ELF-1 (cell line): ENCODE results near the gene SLC6A13.
"Not testable (repeated sequence)": the region's sequence is repeated elsewhere in the genome, so short reads cannot be mapped to it uniquely, and the experiment has no call there.

ENCODE experiments used
- DNase-seq: peaks from one replicate; pipeline ENCODE4 v3.0.0-alpha.2; 2016; ENCODE audit warnings: low read depth, low spot score

SLC6A13 gene

GRCh38 chr12:197911-198695 lies 64.5 kb downstream of the SLC6A13 start:
- DNase-seq: no peak

- no peak for DNase-seq
These were observed 65.3 kb downstream of the SLC6A13 start for GRCh38 chr12:197347-197746.

DNA sequence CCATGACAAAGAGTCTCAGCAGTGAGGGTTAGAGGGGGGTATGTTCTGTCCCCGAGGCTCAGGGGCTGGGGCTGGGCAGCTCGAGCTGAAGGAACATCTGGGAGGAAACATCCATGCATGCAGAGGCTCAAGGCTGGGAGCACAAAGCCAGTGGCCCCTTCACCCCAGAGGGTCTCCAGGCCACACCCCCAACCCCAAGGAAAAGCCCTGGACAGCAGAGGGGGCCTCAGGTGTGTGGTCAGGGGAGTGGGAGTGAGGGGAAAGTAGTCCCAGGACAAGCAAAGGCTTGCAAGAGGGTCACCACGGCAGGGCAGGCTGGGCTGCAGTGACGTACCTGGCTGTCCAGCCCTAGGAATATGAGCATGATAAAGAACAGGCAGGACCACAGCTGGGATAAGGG lies 66.2 kb downstream of the SLC6A13 start:
- DNase-seq: no peak

GRCh38 chr12:195951-196350 lies 66.7 kb downstream of the SLC6A13 start:
- DNase-seq: no peak

- DNase-seq: no peak
These were observed 67.5 kb downstream of the SLC6A13 start for GRCh38 chr12:195156-195555.

DNA sequence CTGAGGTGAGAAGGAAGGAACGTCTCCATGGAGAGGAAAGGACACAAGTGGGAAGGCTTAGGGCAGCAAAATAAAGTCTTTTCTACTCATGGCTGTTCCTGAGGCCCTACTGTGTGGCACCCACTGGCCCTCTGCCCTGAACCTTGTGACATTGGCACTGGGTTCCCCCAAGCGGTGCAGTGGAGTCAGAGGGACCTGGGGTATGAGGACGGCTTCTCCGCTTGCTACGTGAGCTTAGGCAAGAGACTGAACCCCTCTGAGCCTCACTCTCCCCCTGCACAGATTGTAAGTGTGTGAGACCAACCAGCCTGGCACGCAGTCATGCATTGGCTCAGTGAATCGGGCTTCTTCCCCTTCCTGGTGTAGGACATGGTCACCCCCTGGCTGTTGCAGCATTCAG lies 68.4 kb downstream of the SLC6A13 start:
- no peak for DNase-seq

GRCh38 chr12:193261-193660 lies 69.4 kb downstream of the SLC6A13 start:
- DNase-seq: no peak

DNA sequence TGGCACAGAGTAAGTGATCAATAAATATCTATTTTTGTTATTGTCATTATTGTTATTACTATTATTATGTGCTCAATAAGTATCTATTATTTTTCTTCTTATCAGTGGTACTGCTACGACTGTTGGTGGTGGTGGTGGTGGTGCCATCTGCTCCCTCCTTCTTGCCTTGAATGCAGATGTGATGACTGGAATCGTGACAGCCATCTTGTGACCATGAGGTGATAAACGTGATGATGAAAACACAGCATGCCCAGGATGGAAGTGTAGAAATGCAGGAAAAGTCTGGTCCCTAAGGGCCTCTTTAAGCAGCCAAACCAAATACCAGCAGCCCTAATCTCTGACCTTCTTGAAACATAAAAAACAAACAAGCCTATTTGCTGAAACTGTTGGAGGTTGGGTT lies 71.1 kb downstream of the SLC6A13 start:
- DNase-seq: no peak

DNA sequence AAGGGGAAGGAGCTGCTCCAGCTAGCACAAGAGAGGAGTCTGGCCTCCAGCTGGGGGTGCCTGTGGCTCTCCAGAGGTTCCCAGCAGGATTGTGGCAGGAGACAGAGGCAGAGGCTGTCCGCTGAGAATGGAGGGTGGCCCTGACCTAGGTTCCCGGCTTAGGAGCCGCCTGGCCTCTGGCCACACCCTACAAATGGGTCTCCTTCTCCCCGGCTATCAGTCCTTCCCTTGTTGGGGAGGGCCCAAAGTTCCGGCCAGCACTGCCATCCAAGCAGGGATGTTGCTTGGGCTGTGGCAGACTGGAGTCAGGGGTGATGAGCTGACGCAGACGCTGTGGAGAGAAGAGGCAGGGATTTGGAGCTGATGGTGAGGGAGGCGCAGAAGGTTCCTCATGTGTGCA lies 71.8 kb downstream of the SLC6A13 start:
- DNase-seq: no peak

GRCh38 chr12:189622-189962 lies 73.0 kb downstream of the SLC6A13 start:
- no peak for DNase-seq

DNA sequence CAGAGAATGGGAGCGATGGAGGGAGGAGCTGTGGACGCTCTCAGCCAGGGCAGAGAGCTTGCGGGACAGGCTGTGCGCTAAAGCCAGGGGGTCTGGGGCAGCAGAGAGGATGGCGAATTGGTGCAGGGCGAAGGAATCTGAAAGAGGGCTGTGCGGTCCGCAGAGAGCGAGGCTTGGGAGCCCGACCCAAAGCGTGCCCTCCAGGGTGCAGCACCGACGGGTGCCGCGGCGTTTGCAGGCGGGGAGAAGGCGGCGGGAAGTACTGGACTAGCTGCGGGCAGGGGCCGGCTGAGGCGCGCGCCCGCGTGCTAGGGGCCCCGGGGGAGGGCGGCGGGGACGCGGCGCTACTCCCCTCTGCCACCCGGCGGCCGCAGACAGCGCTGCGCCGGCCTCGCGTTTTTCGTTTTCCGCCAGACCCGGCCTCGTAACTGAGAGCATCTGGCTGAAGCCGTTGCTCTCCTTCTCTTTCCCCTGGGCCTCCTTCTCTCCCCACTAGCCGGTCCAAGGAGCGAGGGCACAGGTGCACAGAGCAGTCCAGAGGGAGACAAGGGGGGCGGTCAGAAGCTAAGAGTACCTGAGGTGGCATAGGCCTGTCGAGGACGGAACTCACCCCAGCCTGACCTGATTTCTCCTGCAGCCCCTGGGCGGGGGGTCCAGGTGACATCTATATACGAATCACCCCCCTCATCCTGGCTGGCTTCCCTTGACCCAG lies 73.6 kb downstream of the SLC6A13 start:
- DNase-seq: peak; percentile 74

GRCh38 chr12:187986-188909 lies 74.4 kb downstream of the SLC6A13 start:
- DNase-seq: not testable (repeated sequence)

- DNase-seq: no peak
These were observed 76.5 kb downstream of the SLC6A13 start for GRCh38 chr12:186006-186625.

DNA sequence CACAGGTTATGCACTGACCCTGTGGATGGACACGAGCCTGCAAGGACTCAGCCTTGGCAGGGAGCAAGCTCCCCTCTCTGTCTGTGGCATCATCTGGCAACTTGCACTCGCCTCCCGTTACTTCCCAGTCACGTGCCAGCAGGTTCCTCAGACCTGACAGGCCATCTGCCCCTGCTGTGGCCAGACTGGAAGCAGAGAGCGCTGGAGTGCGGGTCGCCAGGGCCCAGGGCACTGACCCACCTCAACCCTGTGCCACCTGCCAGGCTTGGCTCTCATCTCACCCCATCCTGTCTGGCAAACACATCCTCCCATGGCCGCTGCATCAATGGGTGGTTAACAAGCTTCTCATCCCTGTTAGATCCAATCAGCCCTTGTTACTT lies 77.1 kb downstream of the SLC6A13 start:
- no peak for DNase-seq

GRCh38 chr12:184811-185575 lies 77.6 kb downstream of the SLC6A13 start:
- no peak for DNase-seq

DNA sequence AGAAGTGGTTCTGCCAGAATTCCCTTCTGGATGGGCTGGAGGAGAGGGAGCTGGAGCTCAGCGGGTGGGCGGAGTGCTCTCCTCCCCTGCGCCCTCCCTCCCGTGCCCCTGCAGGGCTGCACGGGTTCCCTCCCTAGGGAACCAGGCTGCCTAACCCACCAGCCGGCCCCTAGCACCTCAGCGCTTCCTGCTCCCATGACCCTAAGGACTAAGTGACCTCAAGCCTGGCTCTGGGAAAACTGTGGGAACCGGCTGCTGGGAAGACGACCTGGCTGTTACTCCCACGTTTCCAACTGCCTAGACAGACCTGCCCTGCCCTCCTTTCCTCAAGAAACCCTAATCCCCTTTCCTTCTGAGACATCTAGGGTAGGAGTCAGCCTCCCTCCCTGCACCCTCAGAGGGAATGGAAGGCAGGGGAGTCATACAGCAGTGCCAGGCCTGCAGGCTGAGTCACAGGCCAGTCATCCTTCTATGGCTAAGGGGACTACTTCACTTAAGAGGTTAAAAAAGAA lies 80.2 kb downstream of the SLC6A13 start:
- DNase-seq: no peak

GRCh38 chr12:181921-182320 lies 80.7 kb downstream of the SLC6A13 start:
- DNase-seq: no peak

- no peak for DNase-seq
These were observed 82.2 kb downstream of the SLC6A13 start for GRCh38 chr12:180445-180844.

DNA sequence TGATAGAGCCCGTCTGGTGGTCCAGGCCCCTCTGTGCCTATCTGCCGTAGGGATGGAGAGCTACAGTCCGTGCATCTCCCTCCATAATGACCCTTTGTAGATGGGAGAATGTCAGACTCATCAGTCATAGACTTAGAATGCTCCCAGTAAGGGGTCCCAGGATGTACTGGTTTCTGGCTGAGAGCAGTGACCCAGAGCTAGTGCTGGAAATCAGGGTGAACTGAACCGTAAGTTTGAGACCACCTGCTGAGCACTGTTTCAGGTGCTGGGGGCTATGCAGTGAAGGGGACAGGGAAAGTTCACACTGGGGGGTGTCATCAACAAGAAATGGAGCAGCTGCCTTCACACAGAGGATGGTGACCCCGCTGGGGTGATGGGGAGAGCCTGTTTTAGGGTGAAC lies 82.8 kb downstream of the SLC6A13 start:
- no peak for DNase-seq

DNA sequence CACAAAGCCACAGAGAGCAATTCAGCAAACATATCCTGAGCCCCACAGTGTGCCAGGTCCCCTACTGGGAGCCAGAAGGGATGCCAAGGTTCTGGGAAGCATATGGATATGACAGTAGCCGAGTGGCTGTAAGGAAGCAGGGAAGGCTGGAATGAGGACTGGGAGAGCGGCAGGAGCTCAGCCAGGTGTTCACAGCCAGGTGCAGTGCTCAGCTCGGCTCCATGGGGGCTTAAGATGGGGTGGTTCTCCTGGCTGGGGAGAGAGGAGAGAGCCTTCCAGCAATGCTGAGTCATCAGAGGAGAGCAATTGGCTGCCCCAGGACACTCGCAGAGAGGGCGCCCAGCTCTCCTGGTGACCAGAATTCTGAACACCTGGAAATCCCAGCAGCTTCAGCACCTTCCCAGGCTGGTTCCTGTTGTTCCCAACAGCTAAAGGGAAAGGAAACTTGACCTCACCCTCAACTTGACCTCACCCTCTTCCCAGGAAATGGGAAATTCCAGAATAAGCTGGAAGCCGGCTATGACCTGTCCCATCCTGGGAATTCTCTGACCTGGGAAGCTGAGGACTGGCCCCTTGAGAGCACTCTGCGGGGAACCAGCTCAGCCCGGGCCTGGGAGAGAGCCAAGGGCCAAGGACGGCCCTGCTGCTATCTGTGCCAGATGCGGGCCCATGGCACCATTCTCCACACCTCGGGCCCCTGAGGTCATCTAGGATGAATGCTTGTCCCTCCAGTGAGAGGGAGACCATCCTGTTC lies 83.3 kb downstream of the SLC6A13 start:
- no peak for DNase-seq
